SU-DHL-6 (cell line): ENCODE measurements around the gene FEM1B.

Experiments used
- H2AFZ ChIP-seq: fragments of 200-600 bp; sonication (generic); 2 replicates; pipeline ENCODE4 v1.6.1; 2014; ENCODE audit warnings: low read depth, mild to moderate bottlenecking, moderate library complexity, mixed read lengths, antibody characterized with exemption, low read length; ENCODE audit not compliant: severe bottlenecking
- H3F3A ChIP-seq: fragments of 200-600 bp; shearing (Covaris generic); 2 replicates; pipeline ENCODE4 v1.6.0; 2016; ENCODE audit warnings: antibody characterized with exemption, mild to moderate bottlenecking; ENCODE audit not compliant: insufficient read depth
- H3K27ac ChIP-seq: fragments of 200-600 bp; sonication (generic); 2 replicates; pipeline ENCODE4 v1.5.1; 2016; ENCODE audit warnings: low read depth, mild to moderate bottlenecking, low read length, moderate library complexity, mixed read lengths
- H3K27me3 ChIP-seq: fragments of 200-600 bp; sonication (generic), shearing (Covaris generic); 2 replicates; pipeline ENCODE4 v1.6.0; 2014; ENCODE audit warnings: mild to moderate bottlenecking, low read length
- H3K36me3 ChIP-seq: fragments of 200-600 bp; sonication (generic); 2 replicates; pipeline ENCODE4 v1.6.1; 2014; ENCODE audit warnings: mild to moderate bottlenecking, low read length, mixed read lengths
- H3K4me2 ChIP-seq: fragments of 300-600, 200-600 bp; shearing (Covaris generic), sonication (generic); 2 replicates; pipeline ENCODE4 v1.6.0; 2014; ENCODE audit warnings: low read length, low read depth, mild to moderate bottlenecking; ENCODE audit not compliant: poor library complexity, severe bottlenecking
- H3K4me3 ChIP-seq: fragments of 200-600 bp; sonication (generic); 2 replicates; pipeline ENCODE4 v1.5.1; 2014; ENCODE audit warnings: antibody characterized with exemption, low read length, mild to moderate bottlenecking, mixed read lengths; ENCODE audit not compliant: insufficient read depth, poor library complexity, severe bottlenecking
- H3K79me2 ChIP-seq: fragments of 200-600 bp; sonication (generic); 2 replicates; pipeline ENCODE4 v1.6.1; 2014; ENCODE audit warnings: mild to moderate bottlenecking, low read length, moderate library complexity; ENCODE audit not compliant: insufficient read depth
- H3K9ac ChIP-seq: fragments of 200-600 bp; sonication (generic); 2 replicates; pipeline ENCODE4 v1.7.0; 2014; ENCODE audit warnings: mild to moderate bottlenecking, low read length
- H3K9me2 ChIP-seq: fragments of 200-600 bp; sonication (generic); replicated peaks from 2 replicates; pipeline ENCODE4 v1.6.1; 2014; ENCODE audit warnings: low read length; ENCODE audit not compliant: insufficient read depth
- H3K9me3 ChIP-seq: fragments of 200-600 bp; sonication (generic); 2 replicates; pipeline ENCODE4 v1.6.1; 2014; ENCODE audit warnings: low read length, mixed read lengths; ENCODE audit not compliant: insufficient read depth
- H4K20me1 ChIP-seq: fragments of 200-600 bp; sonication (generic); 2 replicates; pipeline ENCODE4 v1.6.1; 2014; ENCODE audit warnings: low read depth, mild to moderate bottlenecking, antibody characterized with exemption, low read length, moderate library complexity, mixed read lengths
- CTCF ChIP-seq: fragments of 200-600 bp; sonication (generic); IDR thresholded peaks from one replicate; pipeline ENCODE4 v1.5.1; 2017; ENCODE audit warnings: antibody characterized with exemption, mild to moderate bottlenecking, low read length, moderate library complexity; ENCODE audit not compliant: insufficient read depth, poor library complexity, severe bottlenecking
- EZH2phosphoT487 ChIP-seq: fragments of 200-600 bp; sonication (generic), shearing (Covaris generic); conservative IDR thresholded peaks from 2 replicates; pipeline ENCODE4 v1.6.1; 2018; ENCODE audit warnings: mild to moderate bottlenecking, antibody characterized with exemption, low read length, moderate library complexity, mixed read lengths

The FEM1B gene

GRCh38 chr15:68321229-68321628, 43.7 kb downstream of the FEM1B start:
- H3K27ac ChIP-seq, result no peak overlapping the region
- H4K20me1 ChIP-seq, result no peaks in the 10 kb centered on the region
- H3K9me3 ChIP-seq, result no peaks in the 10 kb centered on the region
- no peaks in the 10 kb centered on the region for H3F3A ChIP-seq
- no peak overlapping the region for H3K4me2 ChIP-seq
- H3K9ac ChIP-seq, result no peak overlapping the region
- no peaks in the 10 kb centered on the region for H3K79me2 ChIP-seq
- no peak overlapping the region for H3K4me3 ChIP-seq
- no peaks in the 10 kb centered on the region for H3K36me3 ChIP-seq
- TF ChIP-seq EZH2phosphoT487 (no peak), CTCF (no peak)
- H2AFZ ChIP-seq, result no peak overlapping the region
- H3K9me2 ChIP-seq, result no peaks in the 10 kb centered on the region
- H3K27me3 ChIP-seq, result no peaks in the 10 kb centered on the region

- TF ChIP-seq EZH2phosphoT487 (no peak), CTCF (no peak)
- Histone ChIP-seq H3K27me3 (no peaks in the 10 kb centered on the region), H3K27ac (no peak overlapping the region), H3F3A (no peaks in the 10 kb centered on the region), H3K36me3 (no peaks in the 10 kb centered on the region), H3K9me3 (no peaks in the 10 kb centered on the region), H2AFZ (no peak overlapping the region), H3K4me2 (no peak overlapping the region), H3K9ac (no peak overlapping the region), H3K79me2 (no peaks in the 10 kb centered on the region), H3K9me2 (no peaks in the 10 kb centered on the region), H4K20me1 (no peaks in the 10 kb centered on the region), H3K4me3 (no peak overlapping the region)
Observed at GRCh38 chr15:68322796-68323195, 45.3 kb downstream of the FEM1B start.

GRCh38 chr15:68325726-68326125, 48.2 kb downstream of the FEM1B start:
- Histone ChIP-seq H3K36me3 (no peaks in the 10 kb centered on the region), H3K4me3 (no peak overlapping the region), H2AFZ (no peak overlapping the region), H3K9ac (no peak overlapping the region), H3K4me2 (no peak overlapping the region), H3K27me3 (no peaks in the 10 kb centered on the region), H3K27ac (no peak overlapping the region), H4K20me1 (no peaks in the 10 kb centered on the region), H3K9me3 (no peaks in the 10 kb centered on the region), H3F3A (no peaks in the 10 kb centered on the region), H3K9me2 (no peaks in the 10 kb centered on the region), H3K79me2 (no peaks in the 10 kb centered on the region)
- TF ChIP-seq EZH2phosphoT487, result no peak
- TF ChIP-seq CTCF, result no peak
